K562 (cell line): ENCODE results near the gene HSD11B2. TPM values are rescaled to one million over a fixed set of nuclear protein-coding genes. Genes with fewer than 3 reads are reported as not detected.
A peak's percentile ranks its signal among the peaks of the same experiment; 100 is the strongest.

Experiments used
- CBFA2T3 ChIP-seq: fragments of 450-650 bp; IDR thresholded peaks from 2 replicates; pipeline ENCODE4 v1.6.1; 2017
- CHD1 ChIP-seq: fragments of 200-600 bp; sonication (generic); IDR thresholded peaks from one replicate; pipeline ENCODE4 v1.6.1; 2012; ENCODE audit warnings: mild to moderate bottlenecking, moderate library complexity, low read length, inconsistent platforms
- ETS1 ChIP-seq: conservative IDR thresholded peaks from 2 replicates; pipeline ENCODE4 v1.6.1; 2011; ENCODE audit warnings: low read depth, mild to moderate bottlenecking, low read length; ENCODE audit not compliant: control insufficient read depth
- FOSL1 ChIP-seq: fragments of 200-800 bp; sonication (Bioruptor generic); conservative IDR thresholded peaks from 2 replicates; pipeline ENCODE4 v1.6.1; 2016; ENCODE audit warnings: missing genetic modification characterization, missing compliant biosample characterization
- LEF1 ChIP-seq: fragments of 450-650 bp; IDR thresholded peaks from 2 replicates; pipeline ENCODE4 v1.6.1; 2016; ENCODE audit warnings: mild to moderate bottlenecking
- MYC ChIP-seq, 2 experiments: fragments of 250-450 bp in 1 of 2; sonication (Bioruptor Pico) in 1 of 2; IDR thresholded peaks; 2 replicates each; pipeline versions ENCODE4 v1.5.1 to v1.6.1; 2012 to 2021; ENCODE audit warnings: low read depth in 2 of 2, borderline replicate concordance in 1 of 2, improper control_type of control experiment in 1 of 2, low read length in 1 of 2, mild to moderate bottlenecking in 1 of 2, moderate library complexity in 1 of 2
- NCOA6 ChIP-seq: fragments of 450-650 bp; IDR thresholded peaks from 2 replicates; pipeline ENCODE4 v1.6.1; 2017; ENCODE audit warnings: mild to moderate bottlenecking
- NFXL1 ChIP-seq: fragments of 450-650 bp; formaldehyde crosslinking; IDR thresholded peaks from 2 replicates; pipeline ENCODE4 v1.4.0; 2021; ENCODE audit warnings: mild to moderate bottlenecking
- NKRF ChIP-seq: fragments of 450-650 bp; IDR thresholded peaks from 2 replicates; pipeline ENCODE4 v1.6.1; 2016; ENCODE audit warnings: borderline replicate concordance
- NRF1 ChIP-seq, 2 experiments: fragments of 450-650 bp; IDR thresholded peaks in 1 of 2; conservative IDR thresholded peaks in 1 of 2; 2 replicates each; pipeline ENCODE4 v1.6.1; 2014; ENCODE audit warnings: mild to moderate bottlenecking in 2 of 2
- PKNOX1 ChIP-seq: fragments of 450-650 bp; IDR thresholded peaks from 2 replicates; pipeline ENCODE4 v1.6.1; 2016
- ZC3H11A ChIP-seq: IDR thresholded peaks from 2 replicates; pipeline ENCODE4 v1.6.1; 2012; ENCODE audit warnings: low read depth, low read length, improper control_type of control experiment
- ZNF143 ChIP-seq: sonication (generic); formaldehyde crosslinking; IDR thresholded peaks from 2 replicates; pipeline ENCODE4 v1.9.0; 2022; ENCODE audit warnings: mild to moderate bottlenecking, missing genetic modification reagents
- ZNF518B ChIP-seq: fragments of 250-450 bp; sonication (Bioruptor Pico); IDR thresholded peaks from 2 replicates; pipeline ENCODE4 v1.5.0; 2021; ENCODE audit warnings: mild to moderate bottlenecking, moderate library complexity
- polyA plus RNA-seq, 8 experiments: library from polyadenylated mRNA; depleted of rRNA in 4 of 8; stranded (reverse) in 5 of 8; unstranded in 3 of 8; fragments of >200 nt; fragmentation: Nextera tagmentation in 2 of 8; fragmentation: Illumina TruSeq in 1 of 8; extraction: Ambion mirVana in 2 of 8; extraction: Trizol in 1 of 8; gene quantifications; 2 replicates each; pipeline versions ENCODE4 v1.2.1 to v1.2.3, GENCODE V29; 2011 to 2014; ENCODE audit warnings: inconsistent platforms in 1 of 8, missing spikeins in 1 of 8
- total RNA-seq, 7 experiments: library from RNA; depleted of rRNA in 6 of 7; stranded (reverse); fragments of >200 nt in 6 of 7; fragmentation: Illumina TruSeq in 2 of 7; extraction: Trizol in 2 of 7; gene quantifications; 2 replicates each; pipeline versions ENCODE4 v1.2.1 to v1.2.3, GENCODE V29; 2011 to 2021; ENCODE audit warnings: low replicate concordance in 1 of 7
- TF ChIP-seq, protein P1 (sequence below): fragments of 250-450 bp; sonication (Bioruptor Pico); IDR thresholded peaks from 2 replicates; pipeline ENCODE4 v1.4.0; 2020; ENCODE audit warnings: mild to moderate bottlenecking

HSD11B2 gene
- total and polyA plus RNA-seq, 9 of the 15 experiments (the other 6 are each of a cell fraction or from before 2014, with no cell fraction given): 0.08 to 2.0 (median 0.79) TPM

- TF ChIP-seq MYC (IDR thresholded peaks at IDR 0.05; ENCODE audit: low read depth, low read length) (peak; percentile 20; the same call in 1 of the 2 replicates), MYC (CRISPR knock-in tag; IDR thresholded peaks at IDR 0.05; ENCODE audit: borderline replicate concordance, low read depth) (no peak), LEF1 (0 out of 2 replicates have a peak, but pooled peaks have one; percentile 31), NRF1 (conservative IDR thresholded peaks at IDR 0.05 in 1 of 2, IDR thresholded peaks at IDR 0.05 in 1 of 2) (0 out of 4 replicates have a peak, but pooled peaks have one; percentile 10 to 17), ETS1 (peak; percentile 49; the same call in 1 of the 2 replicates), ZC3H11A (no peak), NFXL1 (CRISPR knock-in tag) (no peak), CBFA2T3 (peak; percentile 19; the same call in 1 of the 2 replicates), ZNF143 (no peak), PKNOX1 (peak; percentile 30; the same call in 1 of the 2 replicates), FOSL1 (tag) (0 out of 2 replicates have a peak, but pooled peaks have one; percentile 19), NKRF (0 out of 2 replicates have a peak, but pooled peaks have one; percentile 33), NCOA6 (no peak), CHD1 (no peak), ZNF518B (CRISPR knock-in tag) (no peak)
- TF ChIP-seq, protein P1, sequence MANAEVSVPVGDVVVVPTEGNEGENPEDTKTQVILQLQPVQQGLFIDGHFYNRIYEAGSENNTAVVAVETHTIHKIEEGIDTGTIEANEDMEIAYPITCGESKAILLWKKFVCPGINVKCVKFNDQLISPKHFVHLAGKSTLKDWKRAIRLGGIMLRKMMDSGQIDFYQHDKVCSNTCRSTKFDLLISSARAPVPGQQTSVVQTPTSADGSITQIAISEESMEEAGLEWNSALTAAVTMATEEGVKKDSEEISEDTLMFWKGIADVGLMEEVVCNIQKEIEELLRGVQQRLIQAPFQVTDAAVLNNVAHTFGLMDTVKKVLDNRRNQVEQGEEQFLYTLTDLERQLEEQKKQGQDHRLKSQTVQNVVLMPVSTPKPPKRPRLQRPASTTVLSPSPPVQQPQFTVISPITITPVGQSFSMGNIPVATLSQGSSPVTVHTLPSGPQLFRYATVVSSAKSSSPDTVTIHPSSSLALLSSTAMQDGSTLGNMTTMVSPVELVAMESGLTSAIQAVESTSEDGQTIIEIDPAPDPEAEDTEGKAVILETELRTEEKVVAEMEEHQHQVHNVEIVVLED: no peak
Measured at GRCh38 chr16:67396159-67397035, 34.5 kb upstream of the HSD11B2 start (continued).
